Sigmoid colon (tissue), 4 donors: Measurements from ENCODE around the gene FBXL15.

Experiments
- EP300 ChIP-seq, 4 donors: sonication (generic); formaldehyde crosslinking; IDR thresholded peaks; one replicate each; pipeline ENCODE4 v1.6.1; 2017; ENCODE audit warnings: antibody characterized with exemption in 4 of 4
- POLR2A ChIP-seq, 2 donors: fragments of 450-650 bp; IDR thresholded peaks; one replicate each; pipeline ENCODE4 v1.6.1; 2016; ENCODE audit warnings: antibody characterized with exemption in 2 of 2, mild to moderate bottlenecking in 2 of 2, moderate library complexity in 2 of 2
- POLR2AphosphoS5 ChIP-seq, 4 donors: sonication (generic); formaldehyde crosslinking; IDR thresholded peaks; one replicate each; pipeline ENCODE4 v1.6.1; 2017; ENCODE audit warnings: antibody characterized with exemption in 4 of 4
- TF ChIP-seq, protein P1 (sequence below), 4 experiments: fragments of 450-650 bp in 3 of 4; fragments of 200-600 bp in 1 of 4; IDR thresholded peaks; one replicate each; pipeline ENCODE4 v1.5.1; 2016 to 2019; ENCODE audit warnings: antibody characterized with exemption in 4 of 4, mild to moderate bottlenecking in 3 of 4, moderate library complexity in 2 of 4

DNA sequence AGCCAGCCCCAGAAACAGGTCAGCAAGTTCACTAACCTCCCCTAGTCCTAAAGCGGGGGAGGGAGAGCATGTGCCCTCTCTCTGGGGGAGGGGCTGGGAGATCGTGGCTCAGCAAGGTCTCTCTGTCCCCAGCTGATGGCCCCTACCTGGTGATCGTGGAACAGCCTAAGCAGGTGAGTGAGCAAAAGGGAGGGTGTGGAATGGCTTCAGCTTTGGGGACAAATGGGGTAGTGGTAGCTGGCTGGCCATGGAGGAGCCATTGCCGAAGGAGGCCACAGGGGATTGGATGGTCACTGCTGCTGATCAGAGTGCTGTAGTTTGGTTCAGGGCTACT, 24.4 kb upstream of the FBXL15 start:
- TF ChIP-seq POLR2A (IDR thresholded peaks at IDR 0.05) = no peak
- TF ChIP-seq, protein P1, sequence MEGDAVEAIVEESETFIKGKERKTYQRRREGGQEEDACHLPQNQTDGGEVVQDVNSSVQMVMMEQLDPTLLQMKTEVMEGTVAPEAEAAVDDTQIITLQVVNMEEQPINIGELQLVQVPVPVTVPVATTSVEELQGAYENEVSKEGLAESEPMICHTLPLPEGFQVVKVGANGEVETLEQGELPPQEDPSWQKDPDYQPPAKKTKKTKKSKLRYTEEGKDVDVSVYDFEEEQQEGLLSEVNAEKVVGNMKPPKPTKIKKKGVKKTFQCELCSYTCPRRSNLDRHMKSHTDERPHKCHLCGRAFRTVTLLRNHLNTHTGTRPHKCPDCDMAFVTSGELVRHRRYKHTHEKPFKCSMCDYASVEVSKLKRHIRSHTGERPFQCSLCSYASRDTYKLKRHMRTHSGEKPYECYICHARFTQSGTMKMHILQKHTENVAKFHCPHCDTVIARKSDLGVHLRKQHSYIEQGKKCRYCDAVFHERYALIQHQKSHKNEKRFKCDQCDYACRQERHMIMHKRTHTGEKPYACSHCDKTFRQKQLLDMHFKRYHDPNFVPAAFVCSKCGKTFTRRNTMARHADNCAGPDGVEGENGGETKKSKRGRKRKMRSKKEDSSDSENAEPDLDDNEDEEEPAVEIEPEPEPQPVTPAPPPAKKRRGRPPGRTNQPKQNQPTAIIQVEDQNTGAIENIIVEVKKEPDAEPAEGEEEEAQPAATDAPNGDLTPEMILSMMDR (IDR thresholded peaks at IDR 0.05) = no peak
- TF ChIP-seq POLR2AphosphoS5 (IDR thresholded peaks at IDR 0.05) = no peak
- no peak for TF ChIP-seq EP300 (IDR thresholded peaks at IDR 0.05)
